ENCODE measurements around the gene PTGER4.

- TF ChIP-seq CTCF (IDR thresholded peaks at IDR 0.05; ENCODE audit: borderline replicate concordance, extremely low read depth, low read length, poor library complexity, severe bottlenecking) (no peak), EZH2 (IDR thresholded peaks at IDR 0.05; ENCODE audit: borderline replicate concordance, low read depth, low read length, severe bottlenecking) (no peak)
These were observed 54.3 kb downstream of the PTGER4 start for GRCh38 chr5:40733879-40734563.
